HG03460 (cell line): ENCODE data around the gene RNF220.

ENCODE experiments used
- ATAC-seq: cut with Tn5 transposase; IDR thresholded peaks from one replicate; pipeline ENCODE4 v1.9.1; 2021; ENCODE audit not compliant: unreplicated experiment

The RNF220 gene

GRCh38 chr1:44515416-44515815, 110.4 kb downstream of the RNF220 start:
- no peak for ATAC-seq

- no peak for ATAC-seq
Measured at GRCh38 chr1:44519035-44519676, 114.1 kb downstream of the RNF220 start.

GRCh38 chr1:44521378-44522080, 116.5 kb downstream of the RNF220 start:
- ATAC-seq = no peak

GRCh38 chr1:44523593-44524591, 118.8 kb downstream of the RNF220 start:
- ATAC-seq = no peak

GRCh38 chr1:44524655-44525500, 119.8 kb downstream of the RNF220 start:
- no peak for ATAC-seq

- ATAC-seq = no peak
Measured at GRCh38 chr1:44526295-44527073, 121.4 kb downstream of the RNF220 start.

- ATAC-seq = no peak
Measured at GRCh38 chr1:44531785-44532566, 126.9 kb downstream of the RNF220 start.

GRCh38 chr1:44532567-44532944, 127.5 kb downstream of the RNF220 start:
- no peak for ATAC-seq

- ATAC-seq = no peak
Measured at GRCh38 chr1:44534771-44535170, 129.7 kb downstream of the RNF220 start.

GRCh38 chr1:44536357-44537209, 131.5 kb downstream of the RNF220 start:
- ATAC-seq = no peak

GRCh38 chr1:44537538-44537937, 132.5 kb downstream of the RNF220 start:
- ATAC-seq = no peak

GRCh38 chr1:44537956-44538355, 132.9 kb downstream of the RNF220 start:
- ATAC-seq = no peak

- no peak for ATAC-seq
Measured at GRCh38 chr1:44539991-44540730, 135.1 kb downstream of the RNF220 start.

GRCh38 chr1:44542420-44543063, 137.5 kb downstream of the RNF220 start:
- no peak for ATAC-seq

- ATAC-seq = no peak
Measured at GRCh38 chr1:44543064-44543744, 138.1 kb downstream of the RNF220 start.

GRCh38 chr1:44543786-44544185, 138.7 kb downstream of the RNF220 start:
- ATAC-seq = no peak
